GM10266 (cell line): ENCODE data around the gene RPS10.

Source experiments
- DNase-seq: peaks from one replicate; pipeline ENCODE4 v3.0.0; 2012; ENCODE audit errors: extremely low spot score
- CTCF ChIP-seq: IDR thresholded peaks from 2 replicates; pipeline ENCODE4 v1.5.1; 2012; ENCODE audit warnings: mild to moderate bottlenecking, low read depth; ENCODE audit not compliant: control insufficient read depth, insufficient read depth; ENCODE audit errors: missing control alignments

Gene RPS10

GRCh38 chr6:34425498-34426410, at the start of gene RPS10:
Gene RPS10, minus strand, starts transcription at chr6:34426069. Its CDS starts 848 bp downstream, at chr6:34425221.
- TF ChIP-seq CTCF, result no peak
- peak; percentile 97 for DNase-seq

- TF ChIP-seq CTCF, result no peak
- no peak for DNase-seq
These were observed 49.4 kb upstream of the RPS10 start for GRCh38 chr6:34475238-34475682.

GRCh38 chr6:34474754-34475153, 48.9 kb upstream of the RPS10 start:
- TF ChIP-seq CTCF, result no peak
- no peak for DNase-seq

GRCh38 chr6:34473967-34474366, 48.1 kb upstream of the RPS10 start:
- no peak for TF ChIP-seq CTCF
- no peak for DNase-seq

- TF ChIP-seq CTCF, result no peak
- no peak for DNase-seq
These were observed 46.6 kb upstream of the RPS10 start for GRCh38 chr6:34472425-34472824.

GRCh38 chr6:34469499-34469898, 43.6 kb upstream of the RPS10 start:
- TF ChIP-seq CTCF, result no peak

GRCh38 chr6:34468378-34468892, 42.6 kb upstream of the RPS10 start:
- no peak for TF ChIP-seq CTCF
- no peak for DNase-seq

More at GRCh38 chr6:34469499-34469898, 43.6 kb upstream of the RPS10 start:
- no peak for DNase-seq
